ENCODE measurements around the gene VPS29.

GRCh38 chr12:110468214-110469048, 33.5 kb downstream of the VPS29 start, which contains the start of the genes FAM216A and GPN3:
- TF ChIP-seq POLR2A (IDR thresholded peaks at IDR 0.05) = peak; percentile 3 to 72
- TF ChIP-seq CTCF (IDR thresholded peaks at IDR 0.05) = peak in 1 of 6 experiments; percentile 1

All from Peyer's patch (tissue), 4 donors.